ENCODE measurements around the gene THSD4.

Gene THSD4

DNA sequence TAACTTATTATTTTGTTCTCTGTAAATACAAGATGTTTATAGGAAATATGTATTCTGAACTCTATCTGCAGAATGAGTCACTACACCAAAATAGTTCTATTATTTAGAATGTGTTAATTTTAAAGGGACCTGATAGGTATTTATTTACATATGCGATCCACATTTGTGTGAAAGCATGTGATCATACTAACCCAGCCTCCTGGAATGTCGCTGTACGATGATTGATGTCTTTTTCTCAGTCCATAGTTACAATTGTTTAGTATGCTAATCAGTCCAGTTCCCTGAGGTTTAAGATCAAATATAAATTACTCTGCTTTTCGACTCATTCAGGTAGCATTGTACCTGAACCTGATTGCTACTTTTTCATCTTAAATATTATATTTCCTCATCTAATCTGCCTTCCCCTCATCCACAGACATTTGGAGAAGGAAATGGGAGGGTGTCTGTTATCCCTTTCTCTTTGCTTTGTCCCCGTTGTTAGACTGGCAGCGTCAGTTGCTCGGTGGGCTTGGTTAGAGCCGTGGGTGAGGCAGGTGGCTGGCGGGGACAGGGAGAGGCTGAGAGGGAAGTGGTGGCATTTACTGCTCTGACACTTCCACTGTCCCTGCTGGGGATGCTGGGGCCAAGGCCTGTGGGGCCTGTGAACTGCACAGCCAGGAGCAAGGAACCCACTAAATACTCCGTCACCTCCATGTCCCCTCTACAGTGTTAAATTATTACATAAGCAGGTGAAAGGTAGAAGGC lies 667.3 kb downstream of the THSD4 start:
- DNase-seq (ENCODE audit: low spot score) = no peak

DNA sequence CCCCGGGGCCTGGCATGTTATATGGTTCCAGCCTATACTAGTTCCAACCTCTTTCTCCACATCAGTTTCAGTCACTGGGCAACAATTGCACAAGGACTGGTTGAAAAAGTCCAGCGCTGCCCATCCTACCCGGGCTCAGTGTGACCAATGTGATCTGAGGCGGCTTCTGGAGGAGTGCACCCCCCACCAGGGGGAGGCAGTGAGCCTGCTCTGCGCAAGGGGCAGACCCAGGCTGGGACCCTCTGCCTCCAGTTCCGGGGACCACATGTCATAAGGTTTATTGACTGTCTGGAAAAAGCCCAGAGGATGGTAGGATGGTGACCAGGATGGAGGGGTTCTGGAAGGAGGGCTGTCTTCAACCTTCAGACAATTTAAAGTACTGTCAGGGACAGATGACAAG lies 669.4 kb downstream of the THSD4 start:
- DNase-seq (ENCODE audit: low spot score) = no peak

DNA sequence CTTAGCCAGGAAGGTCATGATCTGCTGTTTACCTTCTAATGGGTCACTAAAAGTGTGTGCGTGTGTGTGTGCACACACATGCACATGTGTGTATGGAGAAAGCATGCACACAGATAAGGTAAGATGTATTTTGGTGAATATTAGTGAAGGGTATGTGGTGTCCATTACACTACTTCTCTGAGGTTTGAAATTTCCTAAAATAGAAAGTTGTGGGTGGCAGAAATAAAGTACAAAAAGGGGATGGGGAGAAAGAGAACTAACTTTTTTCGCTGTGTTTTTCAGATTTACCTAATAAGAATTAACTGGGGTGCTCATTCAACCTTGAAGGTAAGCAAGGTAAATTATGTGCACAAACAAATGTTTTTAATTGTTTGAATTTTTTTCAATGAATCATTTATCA lies 670.7 kb downstream of the THSD4 start:
- no peak for DNase-seq (ENCODE audit: low spot score)

DNA sequence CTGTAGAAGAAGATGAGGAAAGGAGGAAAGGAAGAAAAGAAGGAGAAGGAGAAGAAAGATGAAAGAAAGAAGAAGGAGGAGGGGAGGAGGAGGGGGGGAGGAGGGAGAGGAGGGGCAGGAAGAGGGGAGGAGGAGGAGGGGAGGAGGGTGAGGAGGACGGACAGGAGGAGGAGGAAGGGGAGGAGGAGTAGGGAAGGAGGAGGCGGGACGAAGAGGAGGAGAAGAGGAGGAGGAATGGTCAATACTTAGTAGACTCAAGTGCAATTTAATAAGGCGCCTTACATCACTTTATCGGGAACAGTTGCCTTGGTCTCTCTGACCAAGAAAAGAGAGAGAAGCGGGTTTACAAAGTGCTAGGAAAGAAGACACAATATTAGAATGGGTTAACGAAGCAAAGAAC lies 671.4 kb downstream of the THSD4 start:
- DNase-seq (ENCODE audit: low spot score) = no peak

DNA sequence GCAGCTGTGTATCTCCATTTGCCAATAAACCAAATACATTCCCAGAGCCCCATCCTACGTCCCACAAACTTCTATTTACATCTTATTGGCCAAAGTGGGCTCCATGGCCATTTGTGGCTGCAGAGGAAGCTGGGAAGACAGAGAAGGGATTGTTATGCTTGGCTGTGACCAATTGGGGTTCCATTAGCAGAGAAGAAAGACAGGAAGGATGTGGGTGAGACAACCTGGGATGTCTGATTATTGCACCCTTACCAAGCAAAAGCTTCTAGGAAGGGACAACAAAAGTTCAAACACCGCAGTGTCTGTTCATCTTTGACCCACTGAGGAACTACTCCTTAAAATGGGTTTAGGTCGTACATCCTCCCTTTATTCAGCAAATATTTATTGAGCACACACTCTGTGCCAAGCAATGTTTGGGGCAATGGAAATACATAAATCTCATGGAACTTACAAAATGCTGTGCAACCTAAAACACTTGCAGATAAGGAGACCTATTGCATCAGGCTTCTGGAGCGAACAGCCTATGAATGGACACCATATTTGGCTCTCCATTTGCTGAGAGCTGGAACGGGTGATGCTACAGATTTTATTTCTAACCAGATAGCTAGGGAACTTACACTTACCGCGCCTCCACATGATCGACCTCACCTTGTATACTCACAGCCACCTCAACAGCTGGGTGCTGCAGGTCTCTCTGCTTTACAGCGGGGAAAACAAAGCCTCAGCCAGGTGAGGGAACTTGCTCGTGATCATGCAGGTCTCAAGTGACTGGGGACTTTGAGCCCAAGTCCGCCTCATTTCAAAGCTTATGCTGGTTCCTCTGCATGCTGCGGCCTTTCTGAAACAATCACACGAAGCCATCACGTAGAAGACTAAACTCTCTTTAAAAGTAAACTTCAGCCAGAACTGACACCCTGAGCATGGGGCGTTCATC lies 673.6 kb downstream of the THSD4 start:
- DNase-seq (ENCODE audit: low spot score) = no peak

DNA sequence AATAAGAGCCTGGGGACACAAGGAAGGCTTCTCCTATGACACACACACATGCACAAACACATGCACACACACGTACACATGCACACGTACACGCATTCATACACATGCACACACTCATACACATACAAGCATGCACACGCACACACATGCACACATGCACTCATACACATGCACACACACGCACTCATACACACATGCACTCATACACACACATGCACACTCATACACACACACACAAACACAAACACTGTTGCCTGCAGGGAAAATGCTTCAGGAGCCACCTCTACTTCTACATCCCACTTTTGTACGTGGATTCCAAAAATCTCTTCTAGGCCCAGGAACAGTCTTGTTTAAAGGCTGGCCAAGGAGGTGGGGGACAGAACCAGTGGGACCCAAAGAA lies 674.3 kb downstream of the THSD4 start:
- DNase-seq (ENCODE audit: low spot score) = no peak

DNA sequence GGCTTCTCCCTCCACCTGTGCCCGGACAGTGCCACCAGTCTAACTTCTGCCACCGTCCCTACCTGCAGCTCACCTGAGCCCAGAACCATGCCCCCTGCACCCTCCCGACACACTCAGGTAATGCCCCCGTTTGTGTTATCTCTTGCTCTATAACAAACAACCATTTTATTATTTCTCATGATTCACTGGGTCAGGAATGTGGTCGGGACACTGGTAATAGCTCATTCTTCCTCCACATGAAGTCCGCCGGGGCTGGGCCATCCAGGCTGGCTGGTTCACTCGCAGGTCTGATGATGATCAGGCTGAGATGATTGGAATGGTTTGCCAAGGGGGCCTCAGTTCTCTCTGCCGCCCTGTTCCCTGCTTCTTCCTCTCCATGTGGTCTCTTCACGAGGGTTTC lies 674.8 kb downstream of the THSD4 start:
- DNase-seq (ENCODE audit: low spot score) = no peak

DNA sequence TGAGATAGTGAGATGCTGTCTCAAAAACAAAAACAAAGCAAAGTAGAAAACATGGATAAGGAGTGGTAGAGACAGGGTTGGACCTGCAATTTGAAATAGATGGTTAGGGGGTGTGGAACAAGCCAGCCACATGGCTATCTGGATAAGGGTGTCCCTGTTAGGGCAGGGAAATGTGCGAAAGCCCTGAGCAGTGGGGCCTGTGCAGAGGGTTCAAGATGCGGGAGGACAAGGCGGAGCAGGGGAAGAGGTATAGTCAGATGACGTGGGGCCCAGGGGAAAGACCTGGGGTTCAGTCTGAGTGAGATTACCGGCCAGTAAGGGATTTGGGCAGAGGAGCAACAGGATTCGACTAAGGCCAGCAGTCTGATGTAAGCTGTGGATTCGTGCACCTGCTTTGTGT lies 676.7 kb downstream of the THSD4 start:
- no peak for DNase-seq (ENCODE audit: low spot score)

DNA sequence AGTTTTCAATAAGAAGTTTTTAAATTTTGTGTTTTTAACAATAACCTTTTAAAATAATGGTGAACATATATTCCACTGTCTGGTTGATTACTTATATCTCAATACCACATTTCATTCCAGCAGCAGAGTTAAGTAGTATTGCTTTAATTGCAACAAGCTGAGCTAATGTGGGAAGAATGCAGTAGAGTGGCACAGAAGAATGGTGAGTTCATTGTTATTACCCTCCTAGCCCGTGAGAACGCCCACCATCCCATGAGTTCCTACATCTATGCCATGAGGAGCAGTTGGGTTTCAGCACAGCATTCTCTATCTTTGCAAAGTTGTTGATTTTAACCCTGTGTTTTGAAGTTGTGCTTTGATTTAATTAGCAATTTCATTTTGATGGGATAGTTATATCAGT lies 677.2 kb downstream of the THSD4 start:
- DNase-seq (ENCODE audit: low spot score) = no peak

DNA sequence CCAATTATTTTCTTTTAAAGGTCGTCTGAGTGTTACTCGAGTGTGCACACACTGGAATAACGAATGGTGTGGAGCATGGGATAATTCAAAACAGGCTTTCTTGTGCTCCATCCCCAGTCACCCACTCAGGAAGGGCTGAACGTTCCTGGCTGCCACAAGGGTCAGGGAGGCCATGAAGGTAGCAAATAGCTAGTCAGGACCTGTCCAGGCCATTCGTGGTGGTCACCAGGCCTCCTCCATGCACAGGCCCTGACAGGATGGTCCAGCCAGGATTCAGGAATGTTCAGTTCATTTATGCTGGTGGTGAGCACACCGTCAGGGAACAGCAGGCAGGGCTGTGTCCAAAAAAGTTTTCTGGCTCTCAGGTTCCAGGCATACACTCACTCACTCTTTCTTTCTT lies 683.4 kb downstream of the THSD4 start:
- DNase-seq (ENCODE audit: low spot score) = no peak

DNA sequence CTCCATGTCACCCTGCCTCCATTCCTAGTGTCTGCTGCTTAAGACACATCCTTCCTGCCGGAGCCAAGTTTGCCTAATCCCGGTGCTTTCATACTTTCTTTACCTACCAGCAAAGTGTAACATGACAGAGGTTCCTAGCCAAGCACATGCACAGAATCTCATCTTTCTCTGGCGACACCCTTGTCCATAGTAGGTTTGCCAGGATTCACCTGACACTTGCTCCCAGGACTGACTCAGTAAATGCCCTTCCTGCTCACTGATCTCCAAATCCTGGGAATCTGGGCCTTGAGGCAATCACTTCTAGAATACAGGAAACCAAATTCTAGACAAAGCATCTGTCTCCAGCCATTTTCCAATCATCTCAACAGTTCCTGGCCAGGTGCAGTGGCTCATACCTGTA lies 684.9 kb downstream of the THSD4 start:
- no peak for DNase-seq (ENCODE audit: low spot score)

DNA sequence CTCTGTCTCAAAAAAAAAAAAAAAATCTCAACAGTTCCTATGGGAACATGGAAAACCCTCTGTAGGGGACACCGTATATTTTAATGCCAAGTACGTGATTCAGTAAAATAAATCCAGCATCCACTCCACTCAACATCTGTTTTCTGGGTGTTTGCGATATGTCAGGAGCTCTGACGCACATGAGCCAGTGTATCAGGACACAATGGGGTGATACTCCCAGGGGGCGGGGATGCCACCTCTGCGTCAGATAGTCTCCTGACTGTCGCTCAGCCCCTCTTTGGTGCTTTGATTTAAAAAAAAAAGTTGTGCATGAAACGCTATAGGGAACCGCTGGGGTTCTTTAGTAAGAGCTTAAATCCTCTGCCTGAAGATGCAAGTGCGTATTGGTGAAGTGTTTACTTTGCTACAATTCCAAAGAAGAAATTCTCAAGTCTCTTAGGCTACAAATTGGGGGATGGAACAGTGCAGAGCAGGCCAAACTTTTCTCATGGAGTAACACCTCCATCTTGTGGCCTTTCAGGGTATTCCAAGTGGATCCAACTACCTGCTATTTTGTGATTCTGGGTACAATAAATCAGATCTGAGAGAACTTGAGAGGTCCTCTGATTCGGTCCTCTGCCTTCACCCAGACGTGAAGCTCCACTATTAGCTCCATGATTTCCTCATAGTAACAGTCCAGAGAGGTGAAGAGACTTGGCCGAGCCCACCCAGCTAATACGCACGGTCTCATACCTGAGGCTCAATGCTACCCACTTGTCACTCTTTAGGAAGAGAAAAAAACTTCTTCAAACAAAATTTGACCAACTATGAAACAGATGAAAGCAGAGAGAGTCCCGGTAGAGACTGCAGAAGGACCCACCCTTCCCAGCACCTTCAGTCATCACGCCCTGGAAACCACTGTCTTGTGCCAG lies 685.8 kb downstream of the THSD4 start:
- peak; percentile 11 for DNase-seq (ENCODE audit: low spot score)

DNA sequence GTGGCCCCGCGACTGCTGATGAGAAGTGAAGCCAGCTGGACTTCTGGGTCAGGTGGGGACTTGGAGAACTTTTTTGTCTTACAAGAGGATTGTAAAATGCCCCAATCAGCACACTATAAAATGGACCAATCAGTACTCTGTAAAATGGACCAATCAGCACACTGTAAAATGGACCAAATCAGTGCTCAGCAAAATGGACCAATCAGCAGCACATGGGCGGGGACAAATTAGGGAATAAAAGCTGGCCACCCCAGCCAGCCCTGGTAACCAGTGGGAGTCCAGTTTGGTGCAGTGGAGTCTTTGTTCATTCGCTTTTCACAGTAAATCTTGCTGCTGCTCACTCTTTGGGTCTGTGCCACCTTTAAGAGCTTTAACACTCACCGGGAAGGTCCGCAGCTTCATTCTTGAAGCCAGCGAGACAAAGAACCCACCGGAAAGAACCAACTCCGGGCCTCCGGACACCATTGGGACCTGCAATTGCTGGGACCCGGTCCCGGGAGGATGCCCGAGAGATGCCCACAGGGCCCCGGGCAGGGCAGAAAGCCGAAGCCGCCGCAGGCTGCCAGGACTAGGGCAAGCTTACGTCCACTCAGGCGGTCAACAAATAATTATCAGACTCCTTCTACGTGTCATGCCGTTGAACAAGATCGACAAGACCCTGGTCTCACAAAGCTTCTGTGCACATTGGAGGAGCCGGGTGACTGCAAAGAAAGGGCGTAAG lies 686.8 kb downstream of the THSD4 start:
- DNase-seq (ENCODE audit: low spot score) = no peak

DNA sequence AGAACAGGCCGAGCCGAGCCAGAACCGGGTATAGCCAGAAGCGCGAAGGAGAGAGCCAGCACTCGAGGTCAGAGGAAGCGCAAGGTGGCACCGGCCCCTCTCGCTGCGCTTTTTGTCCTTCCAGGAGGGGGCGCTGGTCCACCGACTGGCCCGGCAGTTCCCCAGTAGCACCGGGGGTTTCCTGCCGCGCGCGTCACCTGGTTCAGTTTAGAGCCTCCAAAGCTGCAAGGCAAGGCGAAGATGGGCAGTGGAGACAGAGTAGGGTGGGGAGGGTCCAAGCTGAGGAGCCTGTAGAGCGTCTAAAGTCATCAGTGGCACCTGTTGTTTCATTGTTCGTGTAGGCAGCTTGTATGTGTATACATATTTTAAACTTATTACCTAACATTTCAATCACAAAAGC lies 687.5 kb downstream of the THSD4 start:
- DNase-seq (ENCODE audit: low spot score) = no peak

DNA sequence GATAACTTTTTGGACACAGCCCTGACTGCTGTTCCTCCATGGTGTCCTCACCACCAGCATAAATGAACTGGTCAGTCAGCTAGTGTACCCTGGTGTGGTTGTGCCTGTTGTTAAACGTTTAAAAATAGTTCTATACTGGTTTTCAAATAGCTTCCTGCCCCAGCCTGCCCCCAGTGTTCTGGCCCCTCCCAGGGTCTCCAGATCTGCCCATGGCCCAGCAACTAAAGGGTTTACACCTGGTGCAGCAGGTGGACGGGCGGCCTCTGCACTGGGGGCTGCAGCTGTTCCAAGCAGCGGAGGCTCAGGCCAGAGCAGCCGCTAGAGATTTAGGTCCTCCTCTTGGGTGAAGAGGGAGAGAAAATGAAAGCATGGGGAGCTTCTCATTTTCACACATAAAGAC lies 689.0 kb downstream of the THSD4 start:
- no peak for DNase-seq (ENCODE audit: low spot score)

DNA sequence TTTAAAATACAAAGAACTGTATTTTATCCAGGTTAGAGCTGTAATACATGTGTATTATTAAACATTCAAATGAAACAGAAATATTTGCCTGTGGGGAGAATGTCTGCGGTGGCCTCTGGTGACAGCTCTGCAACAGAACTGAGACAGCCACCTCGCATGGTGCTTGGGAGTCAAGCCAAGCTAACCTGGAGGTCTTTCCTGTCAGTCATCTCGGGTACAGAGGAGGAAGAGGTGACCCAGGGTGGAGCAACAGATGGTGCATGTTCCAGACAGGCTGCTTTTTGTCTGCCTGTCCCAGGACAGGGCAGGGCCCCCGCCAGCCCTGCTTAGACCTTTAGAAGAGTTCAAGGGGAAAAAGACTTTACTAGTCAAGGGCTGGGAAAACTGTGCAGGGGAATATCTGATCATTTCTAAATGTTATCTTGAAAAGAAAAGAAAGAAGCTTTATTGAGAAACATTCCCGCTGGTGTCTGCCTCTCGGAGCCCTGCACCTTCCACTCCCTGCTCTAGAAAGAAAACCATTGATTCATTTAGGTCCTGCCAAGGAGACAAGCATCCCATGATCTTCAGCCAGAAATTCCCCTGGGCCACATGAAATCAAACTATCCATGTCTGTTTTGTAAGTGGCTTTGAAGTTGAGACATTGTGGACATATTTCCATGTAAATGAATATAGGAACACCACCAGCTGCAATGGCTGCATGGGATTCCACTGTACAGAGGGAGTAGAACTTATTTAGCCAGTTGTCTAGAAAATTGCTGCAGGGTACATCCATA lies 689.6 kb downstream of the THSD4 start:
- DNase-seq (ENCODE audit: low spot score) = no peak

DNA sequence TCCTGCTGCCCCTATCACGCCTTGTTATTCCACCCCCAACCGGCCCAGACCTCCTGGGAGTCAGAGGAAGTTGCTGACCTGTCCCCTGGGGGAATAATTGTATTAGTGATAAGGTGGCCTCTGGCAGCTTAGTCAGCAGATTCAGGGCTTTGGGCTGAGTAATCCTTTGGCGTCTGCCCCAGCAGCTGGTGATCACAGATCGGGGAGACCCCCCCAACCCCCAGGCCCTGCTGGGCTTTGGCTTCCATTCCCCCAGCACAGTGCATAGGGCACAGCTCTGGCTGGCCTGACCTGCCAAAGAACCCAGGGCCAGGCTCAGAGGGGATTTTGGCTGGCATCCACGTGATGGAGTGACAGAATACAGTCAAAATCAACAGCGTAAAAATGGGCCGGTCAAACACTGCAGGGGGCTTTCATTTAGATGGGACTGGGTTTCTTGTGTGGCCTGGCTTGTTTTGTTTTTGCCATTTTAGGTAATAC lies 691.2 kb downstream of the THSD4 start:
- DNase-seq (ENCODE audit: low spot score) = no peak

DNA sequence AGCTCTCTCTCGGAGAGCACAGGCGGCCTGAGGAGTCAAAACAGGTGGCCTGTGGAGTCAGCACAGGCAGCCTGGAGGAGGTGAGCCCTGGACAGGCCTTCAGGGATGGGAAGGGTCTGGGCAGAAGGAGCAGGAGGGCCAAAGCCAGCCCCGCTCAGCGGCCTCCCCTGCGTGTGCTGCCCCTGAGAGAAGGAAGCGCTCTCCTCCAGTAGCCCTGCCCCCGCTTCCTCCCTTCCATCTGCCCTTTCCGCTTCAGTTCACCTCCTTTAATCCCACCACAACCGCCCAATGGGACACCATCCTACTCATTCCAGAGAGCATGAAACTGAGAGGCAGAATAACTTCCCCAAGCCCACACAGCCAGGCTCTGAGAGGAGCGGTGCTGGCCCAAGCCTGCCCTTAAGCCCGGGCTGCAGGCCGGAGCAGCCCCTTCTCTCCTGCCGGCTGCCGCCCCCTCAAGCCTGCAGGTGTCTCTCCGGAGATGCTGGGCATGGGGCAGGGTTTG lies 691.9 kb downstream of the THSD4 start:
- no peak for DNase-seq (ENCODE audit: low spot score)

DNA sequence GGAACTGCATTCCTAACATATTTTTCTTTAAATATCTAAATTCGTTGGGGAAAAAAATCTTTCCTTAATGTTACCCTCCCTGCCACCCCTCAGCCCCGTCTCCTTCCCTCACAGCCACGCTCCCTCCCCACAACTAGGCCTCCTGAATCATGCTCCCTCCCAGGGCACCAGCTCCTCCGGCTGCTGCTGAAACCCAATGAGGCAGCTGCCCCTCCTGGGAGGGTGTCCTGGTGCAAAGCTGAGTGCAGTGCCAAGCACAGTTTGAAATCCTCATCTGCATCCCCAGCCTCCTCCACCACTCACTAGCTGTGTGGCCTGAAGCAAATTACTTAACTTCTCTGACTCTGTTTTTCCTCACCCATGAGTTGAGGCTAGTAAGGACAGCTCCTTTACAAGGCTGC lies 692.4 kb downstream of the THSD4 start:
- no peak for DNase-seq (ENCODE audit: low spot score)

DNA sequence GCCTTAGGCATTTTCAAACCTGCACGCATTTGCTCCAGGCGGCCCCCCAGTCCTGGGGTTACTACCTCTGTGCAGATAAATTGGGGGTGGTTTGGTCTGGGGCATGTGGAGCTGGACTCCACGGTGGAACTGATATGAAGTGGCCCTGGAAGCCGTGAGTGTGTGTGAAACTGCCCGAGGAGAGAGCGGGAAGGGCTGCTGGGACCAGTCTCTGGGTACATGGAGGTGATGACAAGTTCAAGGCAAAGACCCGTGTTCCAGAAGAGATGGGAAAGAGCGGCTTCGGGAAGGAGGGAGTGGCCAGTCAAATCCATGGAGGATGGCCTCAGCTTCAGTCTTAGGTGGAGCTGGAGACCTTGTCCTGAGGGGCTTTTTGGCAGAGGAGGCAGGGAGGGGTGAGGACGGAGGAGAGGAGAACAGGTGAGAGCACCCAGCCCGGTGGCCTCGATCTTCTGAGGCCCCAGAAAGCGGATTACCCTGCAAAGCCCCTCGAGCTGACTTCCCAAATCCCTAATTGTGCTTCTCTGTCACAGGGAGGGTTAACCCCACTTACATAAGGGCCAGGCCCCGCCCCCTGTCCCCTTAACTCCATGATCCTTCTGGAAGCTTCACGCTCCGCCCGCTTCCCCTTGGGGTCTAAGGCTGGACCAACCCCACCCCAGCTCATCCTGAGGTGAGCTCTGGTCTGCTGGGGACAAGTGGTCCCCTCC lies 693.2 kb downstream of the THSD4 start:
- no peak for DNase-seq (ENCODE audit: low spot score)
